IMR-90 (cell line): ENCODE measurements around the gene SMCO3. TPM values are rescaled to one million over a fixed set of nuclear protein-coding genes. Genes with fewer than 3 reads are reported as not detected.
"Not testable (repeated sequence)": the region's sequence is repeated elsewhere in the genome, so short reads cannot be mapped to it uniquely, and the experiment has no call there.

Source experiments
- ATAC-seq: fragments of 200-7000 bp; cut with Tn5 transposase; 2 replicates; pipeline ENCODE4 v1.9.1; 2020; ENCODE audit warnings: low read depth, mild to moderate bottlenecking, moderate library complexity
- BruUV-seq: library from RNA; stranded (reverse); fragments of 400-500 nt; replicated peaks from 2 replicates; lab custom pipeline; 2021; lab: Mats Ljungman, UMichigan
- CTCF ChIA-PET: fragments of 300-600 bp; formaldehyde crosslinking; extraction: SDS; loops from one replicate; lab custom pipeline; 2021; ENCODE audit warnings: antibody characterized with exemption; lab: Yijun Ruan, JAX
- POLR2A ChIA-PET: fragments of 300-600 bp; sonication (Branson Sonifier 250); formaldehyde crosslinking; loops from one replicate; lab custom pipeline; 2022; ENCODE audit warnings: antibody characterized with exemption; ENCODE audit not compliant: unreplicated experiment; lab: Charles Lee
- DNase-seq: peaks from one replicate; pipeline ENCODE4 v3.0.0; 2013
- H2AFZ ChIP-seq: replicated peaks from 2 replicates; pipeline ENCODE3; 2013; ENCODE audit warnings: low read length, mild to moderate bottlenecking; ENCODE audit not compliant: poor library complexity
- H2AK5ac ChIP-seq: 2 replicates; pipeline ENCODE4 v1.6.1; 2013; ENCODE audit warnings: low read depth, low read length, inconsistent platforms
- H2AK9ac ChIP-seq: replicated peaks from 2 replicates; pipeline ENCODE3; 2013; ENCODE audit warnings: mild to moderate bottlenecking, low read depth, low read length, moderate library complexity; ENCODE audit not compliant: poor library complexity
- H2BK120ac ChIP-seq: 2 replicates; pipeline ENCODE4 v1.6.1; 2013; ENCODE audit warnings: low read depth, low read length, inconsistent platforms
- H2BK15ac ChIP-seq: 3 replicates; pipeline ENCODE4 v1.6.1; 2013; ENCODE audit warnings: low read depth, low read length, inconsistent platforms
- H2BK20ac ChIP-seq: 2 replicates; pipeline ENCODE4 v1.6.1; 2013; ENCODE audit warnings: low read depth, mild to moderate bottlenecking, inconsistent platforms, low read length, moderate library complexity
- H2BK5ac ChIP-seq: 2 replicates; pipeline ENCODE4 v1.6.1; 2013; ENCODE audit warnings: mild to moderate bottlenecking, low read depth, low read length, inconsistent platforms; ENCODE audit not compliant: poor library complexity, severe bottlenecking
- H3K14ac ChIP-seq: replicated peaks from 2 replicates; pipeline ENCODE4 v1.6.1; 2013; ENCODE audit warnings: low read depth, low read length, inconsistent platforms
- H3K18ac ChIP-seq: 2 replicates; pipeline ENCODE4 v1.6.1; 2013; ENCODE audit warnings: low read depth, low read length, control low read depth
- H3K23ac ChIP-seq: 2 replicates; pipeline ENCODE4 v1.6.1; 2013; ENCODE audit warnings: low read depth, low read length, inconsistent platforms
- H3K27ac ChIP-seq: 2 replicates; pipeline ENCODE4 v1.5.1; 2013; ENCODE audit warnings: mild to moderate bottlenecking, control low read depth, low read length; ENCODE audit not compliant: insufficient read depth
- H3K27me3 ChIP-seq: 2 replicates; pipeline ENCODE4 v1.6.1; 2013; ENCODE audit warnings: low read length; ENCODE audit not compliant: control insufficient read depth, insufficient read depth
- H3K36me3 ChIP-seq: 2 replicates; pipeline ENCODE4 v1.6.1; 2013; ENCODE audit warnings: low read length, mixed read lengths; ENCODE audit not compliant: control insufficient read depth, insufficient read depth
- H3K4ac ChIP-seq: 2 replicates; pipeline ENCODE4 v1.6.1; 2013; ENCODE audit warnings: low read depth, low read length, inconsistent platforms
- H3K4me1 ChIP-seq: 2 replicates; pipeline ENCODE4 v1.6.1; 2013; ENCODE audit warnings: low read length, mixed read lengths; ENCODE audit not compliant: control insufficient read depth, insufficient read depth
- H3K4me2 ChIP-seq: 2 replicates; pipeline ENCODE4 v1.6.1; 2013; ENCODE audit warnings: low read depth, mild to moderate bottlenecking, control low read depth, low read length, moderate library complexity
- H3K4me3 ChIP-seq: 2 replicates; pipeline ENCODE4 v1.5.1; 2013; ENCODE audit warnings: low read depth, mild to moderate bottlenecking, control low read depth, low read length, moderate library complexity; ENCODE audit not compliant: insufficient read depth
- H3K56ac ChIP-seq: 2 replicates; pipeline ENCODE4 v1.6.1; 2013; ENCODE audit warnings: low read length, inconsistent platforms; ENCODE audit not compliant: insufficient read depth; ENCODE audit errors: extremely low read depth
- H3K79me1 ChIP-seq, 2 experiments: 2 replicates each; pipeline ENCODE4 v1.6.1; 2013; ENCODE audit warnings: low read length in 2 of 2, inconsistent platforms in 1 of 2, low read depth in 1 of 2
- H3K9ac ChIP-seq: 2 replicates; pipeline ENCODE4 v1.6.1; 2013; ENCODE audit warnings: low read depth, low read length, control low read depth
- H3K9me1 ChIP-seq: 2 replicates; pipeline ENCODE4 v1.6.1; 2013; ENCODE audit warnings: low read length, inconsistent platforms; ENCODE audit not compliant: insufficient read depth
- H3K9me3 ChIP-seq: 2 replicates; pipeline ENCODE4 v1.6.1; 2013; ENCODE audit warnings: low read length; ENCODE audit not compliant: control insufficient read depth, insufficient read depth
- H4K20me1 ChIP-seq: 2 replicates; pipeline ENCODE4 v1.6.1; 2013; ENCODE audit warnings: low read length, inconsistent platforms; ENCODE audit not compliant: insufficient read depth
- H4K5ac ChIP-seq: 2 replicates; pipeline ENCODE4 v1.6.1; 2013; ENCODE audit warnings: mild to moderate bottlenecking, low read depth, low read length, control low read depth
- H4K8ac ChIP-seq, 2 experiments: 2 replicates each; pipeline ENCODE4 v1.6.1; 2013; ENCODE audit warnings: low read depth in 2 of 2, low read length in 2 of 2, control low read depth in 1 of 2, inconsistent platforms in 1 of 2
- H4K91ac ChIP-seq: 2 replicates; pipeline ENCODE4 v1.6.1; 2013; ENCODE audit warnings: low read depth, low read length, inconsistent platforms; ENCODE audit not compliant: insufficient read depth
- BHLHE40 ChIP-seq: fragments of 150-350 bp; IDR thresholded peaks from 2 replicates; pipeline ENCODE4 v1.6.1; 2016; ENCODE audit warnings: mild to moderate bottlenecking, low read depth, low read length
- CEBPB ChIP-seq: IDR thresholded peaks from 2 replicates; pipeline ENCODE4 v1.6.1; 2012; ENCODE audit warnings: low read depth, low read length, improper control_type of control experiment
- FOS ChIP-seq: fragments of 150-350 bp; IDR thresholded peaks from 2 replicates; pipeline ENCODE4 v1.6.1; 2016; ENCODE audit warnings: low read depth, low read length
- MAZ ChIP-seq: IDR thresholded peaks from 2 replicates; pipeline ENCODE4 v1.6.1; 2012; ENCODE audit warnings: low read depth, mild to moderate bottlenecking, low read length, improper control_type of control experiment, moderate library complexity, borderline replicate concordance
- NFE2L2 ChIP-seq: fragments of 150-350 bp; IDR thresholded peaks from 2 replicates; pipeline ENCODE4 v1.6.1; 2016; ENCODE audit warnings: low read depth, mild to moderate bottlenecking, low read length
- POLR2A ChIP-seq: IDR thresholded peaks from 2 replicates; pipeline ENCODE4 v1.6.1; 2012; ENCODE audit warnings: mild to moderate bottlenecking, low read depth, low read length
- RCOR1 ChIP-seq: IDR thresholded peaks from 2 replicates; pipeline ENCODE4 v1.6.1; 2012; ENCODE audit warnings: mild to moderate bottlenecking, low read length, improper control_type of control experiment; ENCODE audit not compliant: insufficient replicate concordance
- SMC3 ChIP-seq: fragments of 150-350 bp; IDR thresholded peaks from 2 replicates; pipeline ENCODE4 v1.6.1; 2016; ENCODE audit warnings: low read depth, mild to moderate bottlenecking, antibody characterized with exemption, low read length, moderate library complexity
- USF2 ChIP-seq: fragments of 150-350 bp; IDR thresholded peaks from 2 replicates; pipeline ENCODE4 v1.6.1; 2017; ENCODE audit warnings: mild to moderate bottlenecking, antibody characterized with exemption, low read length, low read depth
- WGBS, 2 experiments: methylation state at CpG; one replicate each; pipeline versions ENCODE4 v1.1.5 to v1.1.7; 2013; ENCODE audit warnings: missing lambda C conversion rate in 2 of 2; ENCODE audit not compliant: insufficient read length in 1 of 2; ENCODE audit errors: extremely low coverage in 2 of 2; 5-methylcytosine and 5-hydroxymethylcytosine counted together
- dilution Hi-C: fragments of 300-500 bp; cut with HindIII; formaldehyde crosslinking; loops from one replicate; pipeline ENCODE4 v1.14.3; 2018; ENCODE audit warnings: low sequenced_read_pairs; ENCODE audit not compliant: unreplicated experiment
- in situ Hi-C: fragments of 300-500 bp; cut with MboI; formaldehyde crosslinking; loops from 3 replicates; pipeline ENCODE4 v1.14.3; 2019; ENCODE audit warnings: low sequenced_read_pairs, inconsistent platforms, mixed read lengths
- intact Hi-C: fragments of 100-400 bp; cut with micrococcal nuclease; formaldehyde crosslinking; loops from 2 replicates; pipeline ENCODE4 v1.10.0; 2022
- polyA plus RNA-seq, 3 experiments: library from polyadenylated mRNA; depleted of rRNA; stranded (reverse); fragments of >200 nt; gene quantifications; 2 replicates each; pipeline ENCODE4 v1.2.3, GENCODE V29; 2012; ENCODE audit warnings: low replicate concordance in 1 of 3
- total RNA-seq: library from RNA; depleted of rRNA; stranded (reverse); fragments of >200 nt; gene quantifications from 2 replicates; pipeline ENCODE4 v1.2.3, GENCODE V29; 2012

The SMCO3 gene
- total and polyA plus RNA-seq, 2 of the 4 experiments (the other 2 are of a cell fraction), result under 0.01 to 0.07 TPM

- Histone ChIP-seq H2AFZ (no peak overlapping the region), H2BK120ac (no peak overlapping the region), H3K9ac (no peak overlapping the region), H3K27ac (no peak overlapping the region), H3K18ac (no peak overlapping the region), H2AK9ac (no peak overlapping the region), H3K27me3 (no peaks in the 10 kb centered on the region), H3K4ac (no peak overlapping the region), H2BK15ac (no peak overlapping the region), H4K20me1 (no peaks in the 10 kb centered on the region; the same call in 1 of the 2 replicates), H3K9me1 (no peaks in the 10 kb centered on the region), H4K8ac (no peak overlapping the region), H3K79me1 (peaks cover 0 to 25% of the 10 kb centered on the region in 2 experiments; a peak in 3 of 4 replicates), H3K9me3 (no peaks in the 10 kb centered on the region), H4K5ac (no peak overlapping the region), H3K23ac (no peak overlapping the region), H3K36me3 (no peaks in the 10 kb centered on the region), H3K56ac (no peak overlapping the region), H3K4me3 (no peak overlapping the region), H3K14ac (no peak overlapping the region), H2BK20ac (no peak overlapping the region), H3K4me1 (no peaks in the 10 kb centered on the region), H3K4me2 (no peak overlapping the region), H2BK5ac (no peak overlapping the region), H4K91ac (no peak overlapping the region), H2AK5ac (no peak overlapping the region)
- BruUV-seq, result no TSS peak
- no peak for TF ChIP-seq RCOR1
- TF ChIP-seq MAZ, result no peak
- no peak for TF ChIP-seq CEBPB
- TF ChIP-seq POLR2A, result no peak
- no peak for TF ChIP-seq NFE2L2
- TF ChIP-seq BHLHE40, result no peak
- TF ChIP-seq SMC3, result no peak
- no peak for TF ChIP-seq FOS
- TF ChIP-seq USF2, result no peak
- in situ Hi-C loops (no loop called here), intact Hi-C loops (no loop called here), dilution Hi-C loops (no loop called here)
- POLR2A ChIA-PET, result no interaction called here
- ATAC-seq (no peak), DNase-seq (no peak)
- CTCF ChIA-PET, result no interaction called here
- WGBS, 2 experiments, result no CpG with 5 or more reads among the region's 2 CpGs
Measured at GRCh38 chr12:14765398-14765797, 48.6 kb downstream of the SMCO3 start.

GRCh38 chr12:14759711-14760280 lies 54.2 kb downstream of the SMCO3 start:
- not testable (repeated sequence) for ATAC-seq

More at GRCh38 chr12:14759711-14760280, 54.2 kb downstream of the SMCO3 start:
- in situ Hi-C loops, H4K20me1 ChIP-seq, H3K27ac ChIP-seq, BruUV-seq, H2BK120ac ChIP-seq, H2BK15ac ChIP-seq, dilution Hi-C loops, H3K79me1 ChIP-seq, H3K27me3 ChIP-seq, H3K4me3 ChIP-seq, H3K4ac ChIP-seq, H3K23ac ChIP-seq, POLR2A ChIA-PET, H2AK5ac ChIP-seq, H3K18ac ChIP-seq, intact Hi-C loops, H4K5ac ChIP-seq, CTCF ChIA-PET, H4K91ac ChIP-seq, H4K8ac ChIP-seq, H3K9me1 ChIP-seq, H2BK5ac ChIP-seq, H3K9ac ChIP-seq, H2AK9ac ChIP-seq, H3K4me1 ChIP-seq, H2BK20ac ChIP-seq, H2AFZ ChIP-seq, H3K36me3 ChIP-seq, H3K56ac ChIP-seq, H3K14ac ChIP-seq, H3K4me2 ChIP-seq, H3K9me3 ChIP-seq, DNase-seq: not testable (repeated sequence)
- WGBS, 2 experiments, result 95% methylated on average over 2 of the region's 6 CpGs; no CpG with 5 or more reads in 1 of the 2 experiments
